Body of pancreas (tissue), 4 donors: ENCODE data around the gene PTH. TPM values are rescaled to one million over a fixed set of nuclear protein-coding genes. Genes with fewer than 3 reads are reported as not detected.
A peak's percentile ranks its signal among the peaks of the same experiment; 100 is the strongest.

Experiments used
- ATAC-seq: fragments of 150-250 bp; one replicate; pipeline ENCODE4 v1.9.1; 2016
- DNase-seq, 4 donors: peaks; one replicate each; pipeline ENCODE4 v3.0.0-alpha.2; 2019
- H3K27ac ChIP-seq, 4 donors: fragments of 200-600 bp; sonication (generic); 1 replicate in 3 of 4; 2 replicates in 1 of 4; pipeline versions ENCODE4 v1.5.1 to v1.6.1; 2016 to 2019; ENCODE audit warnings: mild to moderate bottlenecking in 1 of 4, mixed read lengths in 1 of 4, moderate library complexity in 1 of 4
- H3K27me3 ChIP-seq, 2 donors: fragments of 200-600 bp; sonication (generic); one replicate each; pipeline ENCODE4 v1.6.0; 2016; ENCODE audit warnings: mild to moderate bottlenecking in 1 of 2
- H3K36me3 ChIP-seq, 2 donors: fragments of 200-600 bp; sonication (generic); replicated peaks in 1 of 2; 2 replicates each; pipeline ENCODE4 v1.5.1; 2016; ENCODE audit warnings: low read depth in 2 of 2; ENCODE audit not compliant: insufficient read depth in 1 of 2
- H3K4me1 ChIP-seq: fragments of 200-600 bp; sonication (generic); one replicate; pipeline ENCODE4 v1.6.0; 2016
- H3K4me3 ChIP-seq, 2 donors: fragments of 200-600 bp; sonication (generic); 1 replicate in 1 of 2; 2 replicates in 1 of 2; pipeline ENCODE4 v1.5.1; 2016 to 2019
- H3K9me3 ChIP-seq, 3 donors: fragments of 200-600 bp; sonication (generic); 1 replicate in 2 of 3; 2 replicates in 1 of 3; pipeline ENCODE4 v1.5.1; 2016
- POLR2A ChIP-seq, 3 donors: fragments of 450-650 bp; IDR thresholded peaks; one replicate each; pipeline ENCODE4 v1.6.1; 2016; ENCODE audit warnings: antibody characterized with exemption in 3 of 3, mild to moderate bottlenecking in 2 of 3
- WGBS, 2 donors: methylation state at CpG; one replicate each; pipeline ENCODE4 v1.1.5; 2017; 5-methylcytosine and 5-hydroxymethylcytosine counted together
- intact Hi-C: fragments of 100-400 bp; cut with DNase I; formaldehyde crosslinking; loops from one replicate; pipeline ENCODE4 v1.15.1; 2023
- total RNA-seq, 2 donors: library from RNA; depleted of rRNA; stranded (reverse); fragments of >200 nt; gene quantifications; one replicate each; pipeline ENCODE4 v1.1.0, GENCODE V29; 2016
- TF ChIP-seq, protein P1 (sequence below), 7 experiments: fragments of 450-650 bp in 4 of 7; fragments of 200-600 bp in 3 of 7; sonication (generic) in 3 of 7; IDR thresholded peaks; one replicate each; pipeline ENCODE4 v1.5.1; 2016 to 2019; ENCODE audit warnings: antibody characterized with exemption in 7 of 7

Gene PTH
- total RNA-seq, 2 donors from 2014 or later: not detected

DNA sequence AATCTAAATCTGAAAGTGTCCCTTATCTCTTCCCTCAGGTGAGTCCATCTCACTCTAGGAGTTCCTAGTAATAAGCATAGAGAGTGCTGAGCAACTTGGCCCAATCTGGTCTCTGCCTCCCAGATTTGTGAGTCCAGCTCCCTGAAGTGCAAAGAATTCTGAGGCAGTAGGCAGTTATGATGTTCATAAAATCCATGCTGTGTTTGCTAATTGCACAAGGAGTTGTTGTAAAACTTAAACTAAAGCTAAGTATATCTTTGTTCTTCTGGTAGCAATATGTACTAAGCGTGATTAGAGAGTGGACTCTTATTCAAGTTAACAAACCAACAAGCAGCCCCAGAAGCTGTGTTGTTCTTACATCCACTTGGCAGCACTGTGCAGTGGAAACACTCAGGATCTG lies 7.6 kb upstream of the PTH start:
- 31 to 87% methylated on average over 1 of the region's 1 CpG for WGBS, 2 donors
- intact Hi-C loops: no loop called here
- Histone ChIP-seq H3K4me1 (no peaks in the 10 kb centered on the region), H3K27me3 (no peaks in the 10 kb centered on the region), H3K9me3 (no peaks in the 10 kb centered on the region), H3K4me3 (no peak overlapping the region), H3K27ac (no peak overlapping the region), H3K36me3 (no peaks in the 10 kb centered on the region)
- no peak for ATAC-seq
- no peak for DNase-seq
- no peak for TF ChIP-seq POLR2A (IDR thresholded peaks at IDR 0.05)
- TF ChIP-seq, protein P1, sequence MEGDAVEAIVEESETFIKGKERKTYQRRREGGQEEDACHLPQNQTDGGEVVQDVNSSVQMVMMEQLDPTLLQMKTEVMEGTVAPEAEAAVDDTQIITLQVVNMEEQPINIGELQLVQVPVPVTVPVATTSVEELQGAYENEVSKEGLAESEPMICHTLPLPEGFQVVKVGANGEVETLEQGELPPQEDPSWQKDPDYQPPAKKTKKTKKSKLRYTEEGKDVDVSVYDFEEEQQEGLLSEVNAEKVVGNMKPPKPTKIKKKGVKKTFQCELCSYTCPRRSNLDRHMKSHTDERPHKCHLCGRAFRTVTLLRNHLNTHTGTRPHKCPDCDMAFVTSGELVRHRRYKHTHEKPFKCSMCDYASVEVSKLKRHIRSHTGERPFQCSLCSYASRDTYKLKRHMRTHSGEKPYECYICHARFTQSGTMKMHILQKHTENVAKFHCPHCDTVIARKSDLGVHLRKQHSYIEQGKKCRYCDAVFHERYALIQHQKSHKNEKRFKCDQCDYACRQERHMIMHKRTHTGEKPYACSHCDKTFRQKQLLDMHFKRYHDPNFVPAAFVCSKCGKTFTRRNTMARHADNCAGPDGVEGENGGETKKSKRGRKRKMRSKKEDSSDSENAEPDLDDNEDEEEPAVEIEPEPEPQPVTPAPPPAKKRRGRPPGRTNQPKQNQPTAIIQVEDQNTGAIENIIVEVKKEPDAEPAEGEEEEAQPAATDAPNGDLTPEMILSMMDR (IDR thresholded peaks at IDR 0.05): no peak

DNA sequence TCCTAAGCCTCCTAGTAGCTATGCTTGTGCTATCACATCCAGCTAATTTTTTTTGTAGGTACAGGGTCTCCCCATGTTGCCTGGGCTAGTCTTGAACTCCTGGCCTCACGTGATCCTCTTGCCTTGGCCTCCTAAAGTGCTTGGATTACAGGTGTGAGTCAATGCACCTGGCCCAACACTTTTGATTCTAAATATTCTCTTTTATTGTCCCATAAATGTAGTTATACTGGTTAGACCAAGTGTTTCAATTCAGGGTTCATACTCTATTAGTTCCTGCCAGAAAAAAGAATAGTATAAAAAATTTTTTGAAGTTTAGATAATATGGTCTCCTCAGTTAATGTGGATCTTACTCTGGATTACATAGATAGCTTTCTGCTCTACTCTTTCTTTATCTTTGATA lies 6.7 kb upstream of the PTH start:
- Histone ChIP-seq H3K4me1 (no peaks in the 10 kb centered on the region), H3K4me3 (no peak overlapping the region), H3K27me3 (no peaks in the 10 kb centered on the region), H3K9me3 (no peaks in the 10 kb centered on the region), H3K36me3 (no peaks in the 10 kb centered on the region), H3K27ac (no peak overlapping the region)
- 81 to 89% methylated on average over 1 of the region's 1 CpG for WGBS, 2 donors
- DNase-seq: no peak
- intact Hi-C loops: no loop called here
- no peak for ATAC-seq
- TF ChIP-seq POLR2A (IDR thresholded peaks at IDR 0.05): no peak
- TF ChIP-seq, protein P1 (IDR thresholded peaks at IDR 0.05): no peak

DNA sequence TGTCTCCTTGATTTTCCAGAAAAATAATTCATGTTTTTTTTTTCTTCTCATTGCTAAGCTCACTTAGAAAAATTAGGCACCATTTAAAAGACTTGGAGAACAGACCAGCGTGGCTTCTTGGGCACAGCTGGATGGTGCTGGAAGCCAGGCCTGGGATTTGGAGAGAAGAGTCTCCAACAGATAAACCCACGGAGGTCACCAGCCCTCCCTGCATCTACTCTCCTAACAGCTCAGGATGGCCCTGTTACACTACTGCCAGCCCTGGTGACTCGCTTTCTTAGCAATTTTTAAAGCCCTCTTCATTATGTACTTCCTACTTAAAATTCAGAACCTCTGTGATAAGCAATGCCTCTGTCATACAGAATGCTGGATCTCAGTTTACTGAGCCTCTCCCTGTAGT lies 1.7 kb downstream of the PTH start:
- Histone ChIP-seq H3K4me3 (no peak overlapping the region), H3K27ac (no peak overlapping the region), H3K9me3 (no peaks in the 10 kb centered on the region), H3K4me1 (no peaks in the 10 kb centered on the region), H3K36me3 (no peaks in the 10 kb centered on the region), H3K27me3 (no peaks in the 10 kb centered on the region)
- 62 to 66% methylated on average over 3 of the region's 3 CpGs for WGBS, 2 donors
- intact Hi-C loops: no loop called here
- TF ChIP-seq, protein P1 (IDR thresholded peaks at IDR 0.05): no peak
- TF ChIP-seq POLR2A (IDR thresholded peaks at IDR 0.05): no peak
- DNase-seq: no peak
- ATAC-seq: no peak

DNA sequence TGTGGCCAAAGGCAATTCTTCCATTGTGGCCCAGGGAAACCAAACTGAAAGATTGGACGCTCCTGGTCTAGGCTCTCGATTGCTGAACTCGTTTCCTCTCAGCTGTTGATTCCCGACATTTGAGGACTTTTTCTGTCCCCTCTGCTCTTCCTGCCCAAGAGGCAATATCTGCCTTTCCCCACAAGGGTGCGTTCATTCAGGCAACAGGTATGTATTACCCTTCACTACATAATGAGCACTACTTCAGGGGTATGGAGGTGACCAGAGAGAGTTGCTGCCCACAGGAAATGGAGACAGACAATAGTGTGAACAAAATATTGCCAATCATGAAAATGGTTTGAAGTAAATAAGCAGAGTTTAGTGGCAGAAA lies 8.2 kb downstream of the PTH start:
- 48 to 50% methylated on average over 5 of the region's 5 CpGs for WGBS, 2 donors
- peak; percentile 86 for ATAC-seq
- no peak overlapping the region for H3K4me3 ChIP-seq
- H3K9me3 ChIP-seq: no peaks in the 10 kb centered on the region
- H3K27me3 ChIP-seq: no peaks in the 10 kb centered on the region
- intact Hi-C loops: no loop called here
- H3K27ac ChIP-seq: peak overlapping the region in 1 of 4 donors; percentile 7
- H3K4me1 ChIP-seq: no peaks in the 10 kb centered on the region
- no peak for TF ChIP-seq POLR2A (IDR thresholded peaks at IDR 0.05)
- TF ChIP-seq, protein P1 (IDR thresholded peaks at IDR 0.05): peak in 6 of 7 experiments; percentile 2 to 59 (median 36)
- DNase-seq: peak; percentile 34 to 52 (median 39)
- H3K36me3 ChIP-seq: no peaks in the 10 kb centered on the region

DNA sequence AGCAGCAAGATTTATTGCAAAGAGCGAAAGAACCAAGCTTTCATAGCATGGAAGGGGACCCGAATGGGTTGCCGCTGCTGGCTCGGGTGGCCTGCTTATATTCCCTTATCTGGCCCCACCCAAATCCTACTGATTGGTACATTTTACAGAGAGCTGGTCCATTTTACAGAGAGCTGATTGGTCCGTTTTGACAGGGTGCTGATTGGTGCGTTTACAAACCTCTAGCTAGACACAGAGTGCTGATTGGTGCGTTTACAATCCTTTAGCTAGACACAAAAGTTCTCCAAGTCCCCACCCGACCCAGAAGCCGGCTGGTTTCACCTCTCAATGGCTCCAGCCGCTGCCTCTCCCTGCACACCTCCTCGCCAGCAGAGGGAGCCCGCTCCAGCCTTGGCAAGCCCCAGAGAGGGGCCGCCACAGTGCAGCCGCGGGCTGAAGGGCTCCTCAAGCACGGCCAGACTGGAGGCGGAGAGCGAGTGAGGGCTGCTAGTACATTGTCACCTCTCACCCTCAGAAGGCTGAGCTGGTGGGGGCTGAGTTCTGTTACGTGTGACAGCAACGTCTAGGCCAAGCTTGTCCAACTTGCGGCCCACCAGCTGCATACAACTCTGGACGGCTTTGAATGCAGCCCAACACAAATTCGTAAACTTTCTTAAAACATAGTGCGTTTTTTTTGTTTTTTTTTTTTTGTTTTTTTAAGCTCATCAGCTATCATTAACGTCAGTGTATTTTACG lies 8.7 kb downstream of the PTH start:
- no peaks in the 10 kb centered on the region for H3K9me3 ChIP-seq
- 42 to 54% methylated on average over 26 of the region's 26 CpGs for WGBS, 2 donors
- no peaks in the 10 kb centered on the region for H3K4me1 ChIP-seq
- no peaks in the 10 kb centered on the region for H3K27me3 ChIP-seq
- intact Hi-C loops: no loop called here
- DNase-seq (peak; percentile 63 to 77 (median 73)), ATAC-seq (peak; percentile 92)
- H3K4me3 ChIP-seq: no peak overlapping the region
- TF ChIP-seq, protein P1 (IDR thresholded peaks at IDR 0.05): peak in 6 of 7 experiments; percentile 38 to 58 (median 52)
- peak in 1 of 3 donors; percentile 51 for TF ChIP-seq POLR2A (IDR thresholded peaks at IDR 0.05)
- no peaks in the 10 kb centered on the region for H3K36me3 ChIP-seq
- H3K27ac ChIP-seq: peak overlapping the region in 1 of 4 donors; percentile 7
